Mucosa of descending colon (tissue), 3 donors: ENCODE measurements around the gene KRTAP10-9. TPM values are rescaled to one million over a fixed set of nuclear protein-coding genes. Genes with fewer than 3 reads are reported as not detected.
"Not testable (repeated sequence)": the region's sequence is repeated elsewhere in the genome, so short reads cannot be mapped to it uniquely, and the experiment has no call there.

Experiments
- ATAC-seq: fragments of 200-7000 bp; cut with Tn5 transposase; one replicate; pipeline ENCODE4 v1.9.1; 2020; ENCODE audit warnings: mild to moderate bottlenecking, moderate library complexity
- DNase-seq, 3 donors: peaks; one replicate each; pipeline ENCODE4 v3.0.0-alpha.2; 2020
- H3K36me3 ChIP-seq: fragments of 200-600 bp; one replicate; pipeline ENCODE4 v1.8.0; 2021; ENCODE audit warnings: low read depth, mild to moderate bottlenecking
- H3K4me1 ChIP-seq: fragments of 200-600 bp; one replicate; pipeline ENCODE4 v1.8.0; 2021; ENCODE audit warnings: low read depth, mild to moderate bottlenecking
- H3K4me3 ChIP-seq: fragments of 200-600 bp; one replicate; pipeline ENCODE4 v1.8.0; 2021; ENCODE audit warnings: mild to moderate bottlenecking
- H3K9me3 ChIP-seq: fragments of 200-600 bp; one replicate; pipeline ENCODE4 v1.8.0; 2021; ENCODE audit warnings: mild to moderate bottlenecking
- CTCF ChIP-seq: fragments of 200-600 bp; IDR thresholded peaks from one replicate; pipeline ENCODE4 v1.8.0; 2022; ENCODE audit warnings: antibody characterized with exemption, mild to moderate bottlenecking
- intact Hi-C, 2 donors: fragments of 100-400 bp; cut with DNase I in 1 of 2; cut with micrococcal nuclease in 1 of 2; formaldehyde crosslinking; loops; one replicate each; pipeline versions ENCODE4 v1.11.0 to v1.11.1; 2022; cut with DNase I, micrococcal nuclease
- total RNA-seq, 3 donors: library from RNA; stranded (reverse); fragmentation: NEBNext Ultra II Directional in 2 of 3; extraction: Animal tissue kit (Norgen Biotek cat#: 25700) in 2 of 3; gene quantifications; one replicate each; pipeline versions ENCODE4 v1.2.1 to v1.2.4, GENCODE V29; 2021 to 2023
- donor health status: DM: no; HTN: no; CAD: no; lungs with moderate emphysema.
- donor health status: DM: no; HTN: no; CAD: no.
- donor health status: DM: no; HTN: yes; CAD: no.

The KRTAP10-9 gene
- total RNA-seq, 3 donors from 2014 or later: not detected

- no peak for TF ChIP-seq CTCF
These were observed 16.9 kb downstream of the KRTAP10-9 start for GRCh38 chr21:44643741-44644310.

GRCh38 chr21:44644878-44645277, 18.0 kb downstream of the KRTAP10-9 start:
- H3K4me3 ChIP-seq: no peak overlapping the region
- peaks cover 3% of the 10 kb centered on the region for H3K9me3 ChIP-seq
- no peak for TF ChIP-seq CTCF
- H3K4me1 ChIP-seq: no peaks in the 10 kb centered on the region
- no peaks in the 10 kb centered on the region for H3K36me3 ChIP-seq
- intact Hi-C loops: no loop called here
- ATAC-seq: no peak
- DNase-seq: no peak

More at GRCh38 chr21:44643741-44644310, 16.9 kb downstream of the KRTAP10-9 start:
- Histone ChIP-seq H3K4me1 (no peaks in the 10 kb centered on the region), H3K4me3 (no peak overlapping the region), H3K9me3 (peaks cover 3% of the 10 kb centered on the region), H3K36me3 (no peaks in the 10 kb centered on the region)
- intact Hi-C loops: no loop called here
- ATAC-seq: no peak
- DNase-seq: no peak

GRCh38 chr21:44646366-44647221, 19.7 kb downstream of the KRTAP10-9 start, which contains the start of gene KRTAP10-11:
Gene KRTAP10-11 (plus strand): TSS chr21:44646414. CDS start chr21:44646459, 45 bp downstream.
- DNase-seq, ATAC-seq, intact Hi-C loops: not testable (repeated sequence)

GRCh38 chr21:44647222-44647552, 20.3 kb downstream of the KRTAP10-9 start:
- H3K4me1 ChIP-seq: no peaks in the 10 kb centered on the region
- peaks cover 3% of the 10 kb centered on the region for H3K9me3 ChIP-seq
- no peak for DNase-seq
- no peak overlapping the region for H3K4me3 ChIP-seq
- no peaks in the 10 kb centered on the region for H3K36me3 ChIP-seq
- TF ChIP-seq CTCF: no peak
- intact Hi-C loops: no loop called here
- no peak for ATAC-seq

More at GRCh38 chr21:44646366-44647221, 19.7 kb downstream of the KRTAP10-9 start, which contains the start of gene KRTAP10-11:
- H3K36me3 ChIP-seq, H3K4me1 ChIP-seq, H3K9me3 ChIP-seq, H3K4me3 ChIP-seq: not testable (repeated sequence)

- intact Hi-C loops: no loop called here
- no peak for ATAC-seq
These were observed 21.8 kb downstream of the KRTAP10-9 start for GRCh38 chr21:44648557-44649311.

More at GRCh38 chr21:44648557-44649311, 21.8 kb downstream of the KRTAP10-9 start:
- Histone ChIP-seq H3K36me3 (no peaks in the 10 kb centered on the region), H3K9me3 (peaks cover 3% of the 10 kb centered on the region), H3K4me1 (no peaks in the 10 kb centered on the region), H3K4me3 (no peak overlapping the region)
- no peak for DNase-seq
- no peak for TF ChIP-seq CTCF
